ENCODE results near the gene SNAPC4.

- no peak for TF ChIP-seq POLR2A (IDR thresholded peaks at IDR 0.05; ENCODE audit: low read length)
- TF ChIP-seq GATA1 (IDR thresholded peaks at IDR 0.05; ENCODE audit: low read depth, low read length) = no peak
These were observed 34.2 kb downstream of the SNAPC4 start for GRCh38 chr9:136365775-136366222.

Measured in erythroblast (primary cell).